Epithelial cell of proximal tubule (primary cell): ENCODE measurements around the gene STK10. TPM values are rescaled to one million over a fixed set of nuclear protein-coding genes. Genes with fewer than 3 reads are reported as not detected.

Experiments
- DNase-seq: peaks from one replicate; pipeline ENCODE4 v3.0.0-alpha.2; 2011; ENCODE audit warnings: low read depth
- H3K4me3 ChIP-seq: 2 replicates; pipeline ENCODE4 v1.5.1; 2011; ENCODE audit warnings: low read depth, mild to moderate bottlenecking, low read length
- CTCF ChIP-seq: conservative IDR thresholded peaks from 2 replicates; pipeline ENCODE4 v1.5.1; 2012; ENCODE audit warnings: low read depth, mild to moderate bottlenecking, low read length
- total RNA-seq: library from RNA; depleted of rRNA; stranded (reverse); fragments of >200 nt; gene quantifications from 2 replicates; pipeline ENCODE4 v1.2.3, GENCODE V29; 2015

Gene STK10
- total RNA-seq, 1 donor from 2014 or later = 22.4 TPM

DNA sequence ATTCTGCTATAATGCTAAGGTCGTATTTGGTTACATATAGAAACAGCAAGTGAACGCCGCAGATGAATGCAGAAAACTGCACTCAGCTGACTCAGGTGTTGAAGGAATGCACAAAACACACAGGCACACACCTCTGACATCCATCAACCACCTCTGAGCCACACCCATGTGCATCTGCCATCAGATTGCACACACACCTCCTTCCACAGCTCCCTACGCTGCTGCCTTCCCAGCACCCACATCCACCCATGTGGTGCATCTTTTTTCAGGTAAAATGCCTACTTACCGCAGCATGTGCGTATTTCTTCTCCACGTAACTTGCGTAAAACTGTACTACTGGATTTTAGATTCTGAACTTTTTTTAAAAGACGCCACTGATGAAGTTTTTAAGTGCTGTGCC lies 7.1 kb downstream of the STK10 start:
- DNase-seq = no peak
- TF ChIP-seq CTCF = no peak
- no peak overlapping the region for H3K4me3 ChIP-seq

DNA sequence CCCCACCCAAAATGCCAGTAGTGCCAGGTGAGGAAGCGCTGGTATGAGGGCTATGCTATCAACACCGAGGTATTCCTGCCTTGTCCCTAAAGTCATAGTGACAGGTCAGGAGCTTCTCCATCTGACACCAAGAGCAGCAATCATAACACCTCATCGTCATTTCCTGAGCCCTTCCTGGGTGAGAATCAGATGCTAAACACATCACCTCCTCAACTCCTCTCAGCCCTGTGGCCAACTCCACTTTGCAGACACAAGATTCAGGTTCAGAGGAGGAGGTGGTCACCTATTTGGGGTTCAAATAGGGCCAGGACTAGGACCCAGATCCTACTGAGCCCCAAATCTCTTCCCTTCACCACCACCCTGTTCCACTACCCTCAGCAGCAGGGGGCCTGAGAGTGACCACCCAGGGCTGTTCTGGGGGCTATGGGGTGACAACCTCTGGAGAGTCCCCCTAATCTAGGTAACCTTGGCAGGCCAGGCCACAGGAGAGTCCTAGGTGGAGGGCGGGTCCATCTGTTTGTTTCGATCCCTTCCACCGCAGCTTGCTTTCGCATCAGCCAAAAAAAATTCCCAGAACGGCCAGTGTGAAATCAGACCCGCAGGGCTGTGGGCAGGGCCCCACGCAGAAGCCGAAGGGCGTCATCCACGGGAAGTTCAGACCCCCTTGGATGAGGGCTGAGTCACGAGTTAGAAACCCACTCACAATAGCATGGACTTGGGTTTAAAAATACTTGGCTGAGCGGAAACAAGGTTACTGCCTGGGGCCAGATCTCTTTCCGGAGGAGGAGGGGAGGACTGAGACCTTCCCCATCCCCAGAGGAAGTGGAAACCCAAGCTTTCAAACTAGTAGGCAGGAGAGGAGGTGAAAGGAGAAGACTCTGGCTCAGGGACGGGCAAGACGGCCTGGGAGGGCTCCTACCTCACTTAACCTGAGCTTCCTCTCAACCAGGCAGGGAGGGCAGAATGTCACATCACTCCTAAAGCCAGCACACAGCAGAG lies 8.7 kb downstream of the STK10 start:
- H3K4me3 ChIP-seq = no peak overlapping the region
- no peak for TF ChIP-seq CTCF
- DNase-seq = no peak

GRCh38 chr5:172178301-172178987 lies 9.6 kb downstream of the STK10 start:
- no peak for TF ChIP-seq CTCF
- no peak overlapping the region for H3K4me3 ChIP-seq
- DNase-seq = no peak

DNA sequence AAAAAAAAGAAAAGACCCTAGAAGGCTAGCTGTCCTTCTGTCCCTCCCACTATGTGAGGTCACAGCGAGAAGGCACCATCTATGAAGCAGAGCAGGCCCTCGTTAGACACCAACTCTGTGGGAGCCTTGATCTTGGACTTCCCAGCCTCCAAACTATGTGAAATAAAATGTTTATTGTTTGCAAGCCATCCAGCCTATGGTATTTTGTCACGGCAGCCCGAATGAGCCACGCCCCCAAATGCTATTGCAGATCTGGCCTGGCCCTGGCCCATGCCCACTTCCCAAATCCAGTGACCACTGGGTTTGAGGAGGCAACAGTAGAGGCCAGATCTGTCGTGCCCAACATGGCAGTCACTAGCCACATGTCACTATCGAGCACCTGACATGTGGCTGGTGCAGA lies 10.8 kb downstream of the STK10 start:
- TF ChIP-seq CTCF = no peak
- H3K4me3 ChIP-seq = no peak overlapping the region
- DNase-seq = no peak

- no peak overlapping the region for H3K4me3 ChIP-seq
- DNase-seq = no peak
- TF ChIP-seq CTCF = no peak
Observed at GRCh38 chr5:172175263-172175719, 12.7 kb downstream of the STK10 start.

DNA sequence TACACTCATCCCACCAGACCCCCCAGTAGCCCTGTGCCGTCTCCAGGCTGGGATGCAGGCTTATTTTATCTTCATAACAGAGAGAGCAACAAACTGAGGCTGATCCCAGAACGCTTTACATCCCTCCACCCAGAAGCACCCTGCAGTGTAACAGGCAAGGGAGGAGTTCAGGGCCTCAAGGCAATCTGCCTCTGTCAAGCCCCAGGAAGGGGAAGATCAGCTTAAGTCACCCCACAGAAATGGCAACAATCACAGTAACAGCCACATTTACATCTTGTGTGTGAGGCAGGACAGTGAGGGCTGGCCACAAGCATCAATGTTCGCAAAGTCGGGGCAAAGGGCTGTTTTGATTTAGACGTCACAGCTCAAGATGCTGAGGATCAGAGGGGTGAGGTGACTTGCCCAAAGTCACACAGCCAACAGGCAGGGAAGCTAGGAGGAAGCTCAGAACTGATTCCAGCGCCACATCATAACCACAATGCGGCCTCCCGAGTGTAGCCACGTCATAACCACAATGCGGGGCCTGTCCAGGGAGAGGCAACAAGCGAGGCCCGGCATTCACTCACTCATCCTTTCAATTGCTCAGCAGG lies 14.4 kb downstream of the STK10 start:
- no peak overlapping the region for H3K4me3 ChIP-seq
- no peak for TF ChIP-seq CTCF
- DNase-seq = no peak
